IMR-90 (cell line): ENCODE data around the gene DNAH8.

ENCODE experiments used
- BHLHE40 ChIP-seq: fragments of 150-350 bp; IDR thresholded peaks from 2 replicates; pipeline ENCODE4 v1.6.1; 2016; ENCODE audit warnings: mild to moderate bottlenecking, low read depth, low read length
- POLR2A ChIP-seq: IDR thresholded peaks from 2 replicates; pipeline ENCODE4 v1.6.1; 2012; ENCODE audit warnings: mild to moderate bottlenecking, low read depth, low read length
- SMC3 ChIP-seq: fragments of 150-350 bp; IDR thresholded peaks from 2 replicates; pipeline ENCODE4 v1.6.1; 2016; ENCODE audit warnings: low read depth, mild to moderate bottlenecking, antibody characterized with exemption, low read length, moderate library complexity
- TF ChIP-seq, protein P1 (sequence below): conservative IDR thresholded peaks from 2 replicates; pipeline ENCODE4 v1.5.1; 2012; ENCODE audit warnings: mild to moderate bottlenecking, low read depth, low read length, improper control_type of control experiment

DNA sequence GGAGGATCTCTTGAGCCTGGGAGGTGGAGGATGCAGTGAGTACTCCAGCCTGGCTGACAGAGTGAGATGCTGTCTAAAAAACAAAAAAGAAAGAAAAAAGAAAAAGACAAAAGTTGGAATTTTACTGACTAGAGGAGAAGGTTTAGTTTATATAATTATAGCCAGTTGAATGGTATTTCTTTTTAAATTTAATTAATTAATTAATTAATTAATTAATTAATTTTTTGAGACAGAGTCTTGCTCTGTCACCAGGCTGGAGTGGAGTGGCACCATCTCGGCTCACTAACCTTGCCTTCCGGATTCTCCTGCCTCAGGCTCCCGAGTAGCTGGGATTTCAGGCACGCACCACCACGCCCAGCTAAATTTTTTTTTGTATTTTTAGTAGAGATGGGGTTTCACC lies 8.7 kb downstream of the DNAH8 start:
- TF ChIP-seq, protein P1, sequence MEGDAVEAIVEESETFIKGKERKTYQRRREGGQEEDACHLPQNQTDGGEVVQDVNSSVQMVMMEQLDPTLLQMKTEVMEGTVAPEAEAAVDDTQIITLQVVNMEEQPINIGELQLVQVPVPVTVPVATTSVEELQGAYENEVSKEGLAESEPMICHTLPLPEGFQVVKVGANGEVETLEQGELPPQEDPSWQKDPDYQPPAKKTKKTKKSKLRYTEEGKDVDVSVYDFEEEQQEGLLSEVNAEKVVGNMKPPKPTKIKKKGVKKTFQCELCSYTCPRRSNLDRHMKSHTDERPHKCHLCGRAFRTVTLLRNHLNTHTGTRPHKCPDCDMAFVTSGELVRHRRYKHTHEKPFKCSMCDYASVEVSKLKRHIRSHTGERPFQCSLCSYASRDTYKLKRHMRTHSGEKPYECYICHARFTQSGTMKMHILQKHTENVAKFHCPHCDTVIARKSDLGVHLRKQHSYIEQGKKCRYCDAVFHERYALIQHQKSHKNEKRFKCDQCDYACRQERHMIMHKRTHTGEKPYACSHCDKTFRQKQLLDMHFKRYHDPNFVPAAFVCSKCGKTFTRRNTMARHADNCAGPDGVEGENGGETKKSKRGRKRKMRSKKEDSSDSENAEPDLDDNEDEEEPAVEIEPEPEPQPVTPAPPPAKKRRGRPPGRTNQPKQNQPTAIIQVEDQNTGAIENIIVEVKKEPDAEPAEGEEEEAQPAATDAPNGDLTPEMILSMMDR, result no peak
- TF ChIP-seq POLR2A (no peak), BHLHE40 (no peak), SMC3 (no peak)
